Measurements from ENCODE around the gene BEND7.
"Not testable (repeated sequence)": the region's sequence is repeated elsewhere in the genome, so short reads cannot be mapped to it uniquely, and the experiment has no call there.

Gene BEND7

GRCh38 chr10:13437026-13437555 is 91.7 kb downstream of the BEND7 start:
- DNase-seq (ENCODE audit: low read depth in 1 of 2, low spot score in 1 of 2): no peak
- H3K27ac ChIP-seq (replicated peaks): no peak overlapping the region
- H3K4me3 ChIP-seq (replicated peaks; ENCODE audit: insufficient read depth, low read length): no peak overlapping the region
- TF ChIP-seq CTCF (IDR thresholded peaks at IDR 0.05; ENCODE audit: insufficient read depth, low read length): no peak
- no peak for TF ChIP-seq SPI1 (IDR thresholded peaks at IDR 0.05; ENCODE audit: borderline replicate concordance, low read depth)
- no peak for TF ChIP-seq REST (IDR thresholded peaks at IDR 0.05; ENCODE audit: insufficient replicate concordance, low read depth)
- TF ChIP-seq POLR2AphosphoS5 (IDR thresholded peaks at IDR 0.05; ENCODE audit: low read depth): no peak
- no peak for TF ChIP-seq GABPA (IDR thresholded peaks at IDR 0.05; ENCODE audit: low read depth)
- H3K27me3 ChIP-seq (ENCODE audit: insufficient read depth, poor library complexity, severe bottlenecking): no peaks in the 10 kb centered on the region

- not testable (repeated sequence) for H3K4me3 ChIP-seq (replicated peaks; ENCODE audit: insufficient read depth, low read length); H3K27ac ChIP-seq (replicated peaks); H3K27me3 ChIP-seq (ENCODE audit: insufficient read depth, poor library complexity, severe bottlenecking); DNase-seq (ENCODE audit: low read depth in 1 of 2, low spot score in 1 of 2)
Measured at GRCh38 chr10:13427943-13428342, 100.9 kb downstream of the BEND7 start.

- TF ChIP-seq REST (IDR thresholded peaks at IDR 0.05; ENCODE audit: insufficient replicate concordance, low read depth): no peak
- no peak for TF ChIP-seq POLR2AphosphoS5 (IDR thresholded peaks at IDR 0.05; ENCODE audit: low read depth)
- TF ChIP-seq CTCF (IDR thresholded peaks at IDR 0.05; ENCODE audit: insufficient read depth, low read length): no peak
- no peak for TF ChIP-seq SPI1 (IDR thresholded peaks at IDR 0.05; ENCODE audit: borderline replicate concordance, low read depth)
- no peak for TF ChIP-seq GABPA (IDR thresholded peaks at IDR 0.05; ENCODE audit: low read depth)
- DNase-seq (ENCODE audit: low read depth in 1 of 2, low spot score in 1 of 2): no peak
- no peak overlapping the region for H3K4me3 ChIP-seq (replicated peaks; ENCODE audit: insufficient read depth, low read length)
Measured at GRCh38 chr10:13425397-13425796, 103.4 kb downstream of the BEND7 start.

GRCh38 chr10:13422800-13423199 is 106.0 kb downstream of the BEND7 start:
- H3K27ac ChIP-seq (replicated peaks): no peak overlapping the region
- DNase-seq (ENCODE audit: low read depth in 1 of 2, low spot score in 1 of 2): no peak
- TF ChIP-seq CTCF (IDR thresholded peaks at IDR 0.05; ENCODE audit: insufficient read depth, low read length) (no peak), SPI1 (IDR thresholded peaks at IDR 0.05; ENCODE audit: borderline replicate concordance, low read depth) (no peak), POLR2AphosphoS5 (IDR thresholded peaks at IDR 0.05; ENCODE audit: low read depth) (no peak), REST (IDR thresholded peaks at IDR 0.05; ENCODE audit: insufficient replicate concordance, low read depth) (no peak), GABPA (IDR thresholded peaks at IDR 0.05; ENCODE audit: low read depth) (no peak)
- no peak overlapping the region for H3K4me3 ChIP-seq (replicated peaks; ENCODE audit: insufficient read depth, low read length)
- no peaks in the 10 kb centered on the region for H3K27me3 ChIP-seq (ENCODE audit: insufficient read depth, poor library complexity, severe bottlenecking)

More at GRCh38 chr10:13425397-13425796, 103.4 kb downstream of the BEND7 start:
- Histone ChIP-seq H3K27me3 (ENCODE audit: insufficient read depth, poor library complexity, severe bottlenecking) (no peaks in the 10 kb centered on the region), H3K27ac (replicated peaks) (no peak overlapping the region)
